OCI-LY7 (cell line): Measurements from ENCODE around the gene ZMIZ1.

ENCODE experiments used
- EZH2phosphoT487 ChIP-seq: fragments of 200-600 bp; sonication (generic); IDR thresholded peaks from 2 replicates; pipeline ENCODE4 v1.6.1; 2018; ENCODE audit warnings: low read depth, borderline replicate concordance, mild to moderate bottlenecking, mixed run types, antibody characterized with exemption, low read length, moderate library complexity, mixed read lengths
- TF ChIP-seq, protein P1 (sequence below): fragments of 200-600 bp; sonication (generic); conservative IDR thresholded peaks from 2 replicates; pipeline ENCODE4 v1.5.1; 2014; ENCODE audit warnings: mild to moderate bottlenecking, antibody characterized with exemption, low read length, moderate library complexity, mixed read lengths

DNA sequence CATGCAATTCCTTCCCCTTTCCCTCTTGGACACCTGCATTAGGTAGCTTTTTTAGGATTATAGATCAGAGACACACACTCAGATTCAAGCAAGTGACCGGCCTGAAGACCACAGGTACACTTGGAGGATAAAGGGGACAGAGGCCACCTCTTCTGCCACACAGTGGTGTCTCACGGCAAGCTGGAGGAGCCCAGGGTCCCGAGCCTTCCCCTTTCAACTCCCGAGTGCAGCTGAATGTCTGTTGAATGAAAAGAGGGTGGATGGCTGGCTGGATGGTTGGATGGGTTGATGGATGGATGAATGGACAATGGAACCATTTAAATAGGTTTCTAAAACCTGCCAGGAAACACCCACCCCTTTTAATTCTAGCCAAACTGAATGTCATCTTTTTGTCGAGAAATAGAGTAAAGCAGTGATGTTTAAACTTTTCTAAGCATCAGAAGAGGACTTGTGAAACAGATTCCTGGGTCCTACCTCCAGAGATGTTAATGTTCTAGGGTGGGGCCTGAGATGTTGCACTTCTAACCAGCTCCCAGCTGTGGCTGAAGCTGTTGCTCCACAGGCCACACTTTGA lies 49.2 kb upstream of the ZMIZ1 start:
- TF ChIP-seq, protein P1, sequence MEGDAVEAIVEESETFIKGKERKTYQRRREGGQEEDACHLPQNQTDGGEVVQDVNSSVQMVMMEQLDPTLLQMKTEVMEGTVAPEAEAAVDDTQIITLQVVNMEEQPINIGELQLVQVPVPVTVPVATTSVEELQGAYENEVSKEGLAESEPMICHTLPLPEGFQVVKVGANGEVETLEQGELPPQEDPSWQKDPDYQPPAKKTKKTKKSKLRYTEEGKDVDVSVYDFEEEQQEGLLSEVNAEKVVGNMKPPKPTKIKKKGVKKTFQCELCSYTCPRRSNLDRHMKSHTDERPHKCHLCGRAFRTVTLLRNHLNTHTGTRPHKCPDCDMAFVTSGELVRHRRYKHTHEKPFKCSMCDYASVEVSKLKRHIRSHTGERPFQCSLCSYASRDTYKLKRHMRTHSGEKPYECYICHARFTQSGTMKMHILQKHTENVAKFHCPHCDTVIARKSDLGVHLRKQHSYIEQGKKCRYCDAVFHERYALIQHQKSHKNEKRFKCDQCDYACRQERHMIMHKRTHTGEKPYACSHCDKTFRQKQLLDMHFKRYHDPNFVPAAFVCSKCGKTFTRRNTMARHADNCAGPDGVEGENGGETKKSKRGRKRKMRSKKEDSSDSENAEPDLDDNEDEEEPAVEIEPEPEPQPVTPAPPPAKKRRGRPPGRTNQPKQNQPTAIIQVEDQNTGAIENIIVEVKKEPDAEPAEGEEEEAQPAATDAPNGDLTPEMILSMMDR = no peak
- TF ChIP-seq EZH2phosphoT487 = no peak
